ENCODE measurements around the gene TSPAN2. TPM values are rescaled to one million over a fixed set of nuclear protein-coding genes. Genes with fewer than 3 reads are reported as not detected.
A peak's percentile ranks its signal among the peaks of the same experiment; 100 is the strongest.

TSPAN2 gene
- polyA plus RNA-seq, 1 experiment = 4.0 TPM

DNA sequence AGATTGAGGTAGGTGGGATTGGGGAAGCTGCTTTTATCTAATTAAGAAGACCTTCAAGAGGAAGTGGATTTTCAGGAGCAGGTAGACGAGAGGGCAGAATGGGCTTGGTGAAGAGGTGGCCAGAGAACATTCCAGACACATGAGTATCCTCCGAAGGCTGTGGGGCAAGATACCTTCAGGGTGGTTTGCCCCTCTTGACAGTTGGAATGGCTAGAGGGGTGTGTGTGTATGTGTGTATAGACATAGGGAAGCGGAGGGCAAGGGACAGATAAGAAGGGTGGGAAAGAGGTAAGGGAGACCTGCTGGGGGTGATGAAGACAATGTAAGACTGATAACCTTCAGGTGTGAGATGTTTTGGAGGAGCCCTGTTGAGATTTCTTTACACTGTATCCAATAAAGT is 46.8 kb upstream of the TSPAN2 start:
- Histone ChIP-seq H3K27ac (ENCODE audit: low read depth, low read length) (no peak overlapping the region), H3K9me3 (ENCODE audit: control insufficient read depth, insufficient read depth, low read length) (no peaks in the 10 kb centered on the region), H3K4me3 (ENCODE audit: low read depth, low read length) (no peak overlapping the region), H3K27me3 (ENCODE audit: control insufficient read depth, insufficient read depth, low read length) (no peaks in the 10 kb centered on the region)
- TF ChIP-seq, protein P1, sequence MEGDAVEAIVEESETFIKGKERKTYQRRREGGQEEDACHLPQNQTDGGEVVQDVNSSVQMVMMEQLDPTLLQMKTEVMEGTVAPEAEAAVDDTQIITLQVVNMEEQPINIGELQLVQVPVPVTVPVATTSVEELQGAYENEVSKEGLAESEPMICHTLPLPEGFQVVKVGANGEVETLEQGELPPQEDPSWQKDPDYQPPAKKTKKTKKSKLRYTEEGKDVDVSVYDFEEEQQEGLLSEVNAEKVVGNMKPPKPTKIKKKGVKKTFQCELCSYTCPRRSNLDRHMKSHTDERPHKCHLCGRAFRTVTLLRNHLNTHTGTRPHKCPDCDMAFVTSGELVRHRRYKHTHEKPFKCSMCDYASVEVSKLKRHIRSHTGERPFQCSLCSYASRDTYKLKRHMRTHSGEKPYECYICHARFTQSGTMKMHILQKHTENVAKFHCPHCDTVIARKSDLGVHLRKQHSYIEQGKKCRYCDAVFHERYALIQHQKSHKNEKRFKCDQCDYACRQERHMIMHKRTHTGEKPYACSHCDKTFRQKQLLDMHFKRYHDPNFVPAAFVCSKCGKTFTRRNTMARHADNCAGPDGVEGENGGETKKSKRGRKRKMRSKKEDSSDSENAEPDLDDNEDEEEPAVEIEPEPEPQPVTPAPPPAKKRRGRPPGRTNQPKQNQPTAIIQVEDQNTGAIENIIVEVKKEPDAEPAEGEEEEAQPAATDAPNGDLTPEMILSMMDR (IDR thresholded peaks at IDR 0.05; ENCODE audit: low read depth, low read length) = no peak
- DNase-seq (ENCODE audit: low read depth, low spot score) = no peak
- ChIA-PET CTCF (interaction anchor here (0.7 to 10.0 kb wide), 9 partner anchors 24 to 571 kb away, joined by 3 to 338 read pairs (median 5); no protein-coding TSS in a partner anchor), POLR2A (no interaction called here)

DNA sequence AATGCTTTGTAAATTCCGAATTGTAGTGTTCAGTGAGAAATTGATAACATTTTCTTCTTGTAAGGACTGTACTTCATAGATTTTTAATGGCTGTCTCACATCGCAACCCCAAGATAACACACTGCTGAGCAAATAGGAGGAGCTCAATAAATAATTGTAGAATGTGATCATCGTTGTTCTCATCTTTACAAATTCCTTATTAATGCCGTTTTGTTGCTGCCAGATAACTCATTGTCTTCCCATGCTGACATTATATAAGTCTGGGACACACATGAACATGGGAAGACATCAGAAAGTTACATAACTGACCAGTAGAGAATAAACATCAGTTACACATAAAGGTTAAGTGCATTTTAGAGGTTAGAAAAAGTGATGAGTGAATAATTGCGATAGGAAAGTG is 46.4 kb upstream of the TSPAN2 start:
- Histone ChIP-seq H3K9me3 (ENCODE audit: control insufficient read depth, insufficient read depth, low read length) (no peaks in the 10 kb centered on the region), H3K4me3 (ENCODE audit: low read depth, low read length) (no peak overlapping the region), H3K27ac (ENCODE audit: low read depth, low read length) (no peak overlapping the region), H3K27me3 (ENCODE audit: control insufficient read depth, insufficient read depth, low read length) (no peaks in the 10 kb centered on the region)
- ChIA-PET POLR2A (no interaction called here), CTCF (interaction anchor here (0.7 to 10.0 kb wide), 7 partner anchors 145 to 571 kb away, joined by 4 to 338 read pairs (median 5); no protein-coding TSS in a partner anchor)
- TF ChIP-seq, protein P1 (IDR thresholded peaks at IDR 0.05; ENCODE audit: low read depth, low read length) = no peak
- no peak for DNase-seq (ENCODE audit: low read depth, low spot score)

DNA sequence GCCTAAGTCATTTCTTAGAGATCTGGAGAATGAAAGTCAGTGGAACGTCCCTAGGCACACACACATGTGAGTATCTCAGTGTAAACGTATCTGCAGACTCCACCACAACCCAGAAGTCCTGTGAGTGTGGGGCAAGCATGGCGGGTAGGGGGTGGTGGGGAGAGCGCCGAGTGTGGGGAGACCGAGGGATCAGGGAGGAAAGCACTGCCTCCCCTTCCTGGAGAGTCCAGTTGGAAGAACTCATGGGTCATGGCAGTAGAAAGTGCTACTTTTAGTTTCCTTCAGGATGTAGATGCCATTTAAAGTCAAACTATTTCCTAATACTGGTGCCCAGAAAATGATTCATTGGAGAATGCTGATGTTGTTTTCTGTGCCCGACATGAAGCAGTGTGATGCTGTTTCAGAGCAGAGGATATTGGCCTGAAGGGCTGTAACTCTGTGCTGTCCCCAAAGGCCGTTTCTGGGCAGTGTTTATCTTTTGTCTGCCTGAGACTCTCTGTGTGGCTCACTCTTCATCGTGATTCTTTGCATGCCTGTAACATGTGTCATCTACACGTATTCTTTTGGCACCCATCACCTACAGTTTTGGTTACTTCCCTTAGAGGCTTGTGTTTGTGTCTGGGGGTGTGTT is 45.7 kb upstream of the TSPAN2 start:
- Histone ChIP-seq H3K27ac (ENCODE audit: low read depth, low read length) (no peak overlapping the region), H3K27me3 (ENCODE audit: control insufficient read depth, insufficient read depth, low read length) (no peaks in the 10 kb centered on the region), H3K9me3 (ENCODE audit: control insufficient read depth, insufficient read depth, low read length) (no peaks in the 10 kb centered on the region), H3K4me3 (ENCODE audit: low read depth, low read length) (no peak overlapping the region)
- CTCF ChIA-PET = interaction anchor here (1.0 to 10.0 kb wide), 5 partner anchors 22 to 461 kb away, joined by 3 to 338 read pairs (median 5); no protein-coding TSS in a partner anchor
- TF ChIP-seq, protein P1 (IDR thresholded peaks at IDR 0.05; ENCODE audit: low read depth, low read length) = 0 out of 2 replicates have a peak, but pooled peaks have one; percentile 8
- DNase-seq (ENCODE audit: low read depth, low spot score) = peak; percentile 24
- POLR2A ChIA-PET = no interaction called here

DNA sequence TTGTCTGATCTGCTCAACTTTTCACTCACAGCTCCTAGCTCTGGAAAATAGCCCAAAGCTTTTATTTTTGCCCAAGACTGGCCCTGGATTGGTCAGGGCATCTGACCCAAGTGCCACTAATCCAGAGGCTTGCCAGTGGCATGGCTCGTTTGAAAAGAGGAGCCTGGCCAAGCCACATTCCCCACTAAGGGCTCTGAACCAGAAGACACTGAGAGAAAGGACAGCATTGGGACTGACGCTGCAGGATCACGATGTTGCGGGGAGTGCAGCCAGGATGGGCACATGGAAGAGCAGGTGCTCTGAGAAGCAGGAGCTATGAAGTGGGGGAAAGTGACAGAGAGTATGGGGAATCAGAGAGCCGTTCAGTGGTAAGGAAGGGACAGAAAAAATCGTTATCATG is 44.9 kb upstream of the TSPAN2 start:
- H3K9me3 ChIP-seq (ENCODE audit: control insufficient read depth, insufficient read depth, low read length) = no peaks in the 10 kb centered on the region
- no peak overlapping the region for H3K4me3 ChIP-seq (ENCODE audit: low read depth, low read length)
- ChIA-PET POLR2A (no interaction called here), CTCF (interaction anchor here (0.7 to 1.9 kb wide), 4 partner anchors 21 to 573 kb away, joined by 3 to 14 read pairs (median 4); no protein-coding TSS in a partner anchor)
- TF ChIP-seq, protein P1 (IDR thresholded peaks at IDR 0.05; ENCODE audit: low read depth, low read length) = no peak
- no peaks in the 10 kb centered on the region for H3K27me3 ChIP-seq (ENCODE audit: control insufficient read depth, insufficient read depth, low read length)
- H3K27ac ChIP-seq (ENCODE audit: low read depth, low read length) = no peak overlapping the region
- DNase-seq (ENCODE audit: low read depth, low spot score) = no peak

DNA sequence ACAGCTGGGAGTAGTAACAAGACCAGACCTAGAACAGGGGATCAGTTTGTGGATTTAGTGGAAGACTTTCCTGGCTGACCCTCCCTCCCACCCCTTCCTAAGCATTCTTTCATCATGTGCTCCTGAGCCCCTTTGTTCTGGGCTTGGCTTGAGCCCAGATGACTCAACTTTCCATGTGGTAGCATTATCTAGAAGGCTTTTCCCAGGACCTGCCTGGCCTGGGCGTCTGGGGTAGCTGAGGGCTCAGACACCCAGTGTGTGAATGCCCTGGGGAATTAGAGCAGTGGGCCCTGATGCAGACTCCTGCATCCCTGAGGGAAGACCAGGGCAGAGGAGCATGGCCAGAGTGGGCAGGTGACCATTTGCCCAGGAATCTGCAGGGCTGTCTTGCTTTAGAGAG is 44.1 kb upstream of the TSPAN2 start:
- TF ChIP-seq, protein P1 (IDR thresholded peaks at IDR 0.05; ENCODE audit: low read depth, low read length) = no peak
- ChIA-PET CTCF (interaction anchor here (0.5 to 2.3 kb wide), 4 partner anchors 20 to 639 kb away, joined by 3 to 14 read pairs (median 8); no protein-coding TSS in a partner anchor), POLR2A (interaction anchor here (0.6 kb wide), 1 partner anchor 150 kb away, joined by 3 read pairs; no protein-coding TSS in a partner anchor)
- Histone ChIP-seq H3K9me3 (ENCODE audit: control insufficient read depth, insufficient read depth, low read length) (no peaks in the 10 kb centered on the region), H3K27me3 (ENCODE audit: control insufficient read depth, insufficient read depth, low read length) (no peaks in the 10 kb centered on the region), H3K27ac (ENCODE audit: low read depth, low read length) (no peak overlapping the region), H3K4me3 (ENCODE audit: low read depth, low read length) (no peak overlapping the region)
- DNase-seq (ENCODE audit: low read depth, low spot score) = no peak

All from AG04450 (cell line).